MG63 (cell line): ENCODE results near the gene CNN2. TPM values are rescaled to one million over a fixed set of nuclear protein-coding genes. Genes with fewer than 3 reads are reported as not detected.

Experiments
- DNase-seq: peaks from one replicate; pipeline ENCODE4 v3.0.0-alpha.2; 2020
- H3K27me3 ChIP-seq: fragments of 250-450 bp; sonication (Bioruptor Pico); 2 replicates; pipeline ENCODE4 v1.5.1; 2020; ENCODE audit warnings: mild to moderate bottlenecking, moderate library complexity
- H3K36me3 ChIP-seq: fragments of 250-450 bp; sonication (Bioruptor Pico); 2 replicates; pipeline ENCODE4 v1.5.1; 2020; ENCODE audit warnings: mild to moderate bottlenecking, moderate library complexity
- H3K4me3 ChIP-seq: fragments of 250-450 bp; sonication (Bioruptor Pico); 2 replicates; pipeline ENCODE4 v1.5.1; 2020; ENCODE audit warnings: mild to moderate bottlenecking, moderate library complexity
- H3K9me3 ChIP-seq: fragments of 250-450 bp; sonication (Bioruptor Pico); 2 replicates; pipeline ENCODE4 v1.5.1; 2020; ENCODE audit warnings: mild to moderate bottlenecking, moderate library complexity
- total RNA-seq: library from RNA; depleted of rRNA; stranded (reverse); fragments of >200 nt; shearing (Covaris generic); gene quantifications from 2 replicates; pipeline ENCODE4 v1.2.3, GENCODE V29; 2014; ENCODE audit warnings: low replicate concordance; rRNA removed

CNN2 gene
- total RNA-seq, 1 experiment from 2014 or later = 84.9 TPM

DNA sequence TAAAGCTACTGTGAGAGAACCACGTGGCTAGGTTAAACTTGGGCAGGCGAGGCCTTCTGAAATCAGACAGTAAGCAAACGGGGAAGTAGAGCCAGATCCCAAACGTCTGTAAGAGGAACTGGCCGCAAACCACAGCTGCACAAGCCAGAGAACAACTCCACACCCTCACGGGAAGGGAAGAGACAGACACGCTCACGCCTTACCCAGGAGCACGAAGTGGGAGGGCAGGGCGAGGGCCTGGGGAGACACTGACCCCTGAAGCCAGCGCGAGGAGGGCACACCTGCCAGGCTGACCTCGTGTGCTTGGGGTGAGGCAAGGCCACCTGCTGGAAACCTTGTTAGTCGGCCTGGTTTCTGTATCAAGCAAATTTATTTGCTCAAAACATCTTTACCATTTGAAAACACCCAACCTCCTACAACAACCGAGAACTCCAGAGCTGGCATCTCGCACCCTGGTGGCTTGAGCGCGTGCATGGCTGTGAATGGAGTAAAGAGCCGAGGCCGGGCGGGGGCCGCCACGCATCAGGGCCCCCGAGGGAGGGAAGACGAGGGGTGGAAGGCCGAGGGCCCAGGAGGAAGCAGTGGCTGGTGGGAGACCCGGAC lies 61.5 kb downstream of the CNN2 start:
- H3K9me3 ChIP-seq = no peaks in the 10 kb centered on the region
- DNase-seq = no peak
- peaks cover 6% of the 10 kb centered on the region for H3K36me3 ChIP-seq
- no peak overlapping the region for H3K4me3 ChIP-seq
- no peaks in the 10 kb centered on the region for H3K27me3 ChIP-seq

- Histone ChIP-seq H3K4me3 (no peak overlapping the region), H3K9me3 (no peaks in the 10 kb centered on the region), H3K27me3 (no peaks in the 10 kb centered on the region), H3K36me3 (peaks cover 6% of the 10 kb centered on the region)
- DNase-seq = no peak
Observed at GRCh38 chr19:1088416-1089010, 62.1 kb downstream of the CNN2 start.

Other genes starting within 250 kb of the CNN2 start
- 197 and 260 TPM in 2 replicates for gene PTBP1, start 229.2 kb upstream of the CNN2 start, total RNA-seq
- gene PLPPR3, start 204.7 kb upstream of the CNN2 start, total RNA-seq = not detected in 2 replicates
- gene AZU1, start 198.8 kb upstream of the CNN2 start, total RNA-seq = not detected in 2 replicates
- not detected in 2 replicates for gene PRTN3, start 185.6 kb upstream of the CNN2 start, total RNA-seq
- not detected in 2 replicates for gene ELANE, start 174.3 kb upstream of the CNN2 start, total RNA-seq
- 2.8 TPM in 1 of 2 replicates, not detected in the other for gene CFD, start 166.9 kb upstream of the CNN2 start, total RNA-seq
- 18.1 and 20.4 TPM in 2 replicates for gene MED16, start 133.4 kb upstream of the CNN2 start, total RNA-seq
- gene RNU6-9, start 133.1 kb upstream of the CNN2 start, total RNA-seq = not detected in 2 replicates
- 6.4 and 9.5 TPM in 2 replicates for gene R3HDM4, start 113.4 kb upstream of the CNN2 start, total RNA-seq
- not detected in 2 replicates for gene KISS1R, start 109.3 kb upstream of the CNN2 start, total RNA-seq
- gene ARID3A, start 100.6 kb upstream of the CNN2 start, total RNA-seq = 1.0 and 6.6 TPM in 2 replicates
- 37.8 and 61.8 TPM in 2 replicates for gene WDR18, start 42.3 kb upstream of the CNN2 start, total RNA-seq
- not detected in 2 replicates for gene GRIN3B, start 26.2 kb upstream of the CNN2 start, total RNA-seq
- gene TMEM259, start 5.5 kb upstream of the CNN2 start, total RNA-seq = 40.3 and 75.8 TPM in 2 replicates
- gene RNU6-2, start 5.1 kb upstream of the CNN2 start, total RNA-seq = not detected in 2 replicates
- gene ABCA7, start 13.5 kb downstream of the CNN2 start, total RNA-seq = 0.26 and 4.3 TPM in 2 replicates
- gene ARHGAP45, start 40.6 kb downstream of the CNN2 start, total RNA-seq = not detected in 2 replicates
- 128 and 157 TPM in 2 replicates for gene POLR2E, start 68.8 kb downstream of the CNN2 start, total RNA-seq
- gene GPX4, start 77.4 kb downstream of the CNN2 start, total RNA-seq = 293 and 320 TPM in 2 replicates
- gene SBNO2, start 147.7 kb downstream of the CNN2 start, total RNA-seq = 15.6 and 22.7 TPM in 2 replicates
- 43.2 and 51.5 TPM in 2 replicates for gene STK11, start 179.2 kb downstream of the CNN2 start, total RNA-seq
- 0.30 and 0.35 TPM in 2 replicates for gene CBARP, start 211.4 kb downstream of the CNN2 start, total RNA-seq
- gene ATP5F1D, start 215.1 kb downstream of the CNN2 start, total RNA-seq = 29.4 and 33.8 TPM in 2 replicates
- 4.6 and 5.7 TPM in 2 replicates for gene MIDN, start 222.0 kb downstream of the CNN2 start, total RNA-seq
- gene CIRBP, start 242.7 kb downstream of the CNN2 start, total RNA-seq = 64.1 and 68.5 TPM in 2 replicates
- gene FAM174C, start 248.9 kb downstream of the CNN2 start, total RNA-seq = 32.2 and 57.2 TPM in 2 replicates